ENCODE measurements around the gene KRT2. TPM values are rescaled to one million over a fixed set of nuclear protein-coding genes. Genes with fewer than 3 reads are reported as not detected.

Gene KRT2
- total RNA-seq, 1 experiment from 2014 or later = not detected

- CTCF ChIA-PET = no interaction called here
- no TSS peak for BruUV-seq (replicated peaks)
- intact Hi-C loops (cut with micrococcal nuclease; ENCODE audit: unreplicated experiment) = no loop called here
- H3K9me3 Mint-ChIP-seq (ENCODE audit: low read depth, unreplicated experiment) = no peaks in the 10 kb centered on the region
- DNase-seq = no peak
- peaks cover 82% of the 10 kb centered on the region for H3K27me3 Mint-ChIP-seq (ENCODE audit: unreplicated experiment)
- peaks cover 9% of the 10 kb centered on the region for H3K4me1 Mint-ChIP-seq (ENCODE audit: low read depth, unreplicated experiment)
- no peak for TF ChIP-seq CTCF (IDR thresholded peaks at IDR 0.05; ENCODE audit: unreplicated experiment)
- H3K27ac Mint-ChIP-seq (ENCODE audit: unreplicated experiment) = no peak overlapping the region
- H3K4me3 Mint-ChIP-seq (ENCODE audit: low read depth, unreplicated experiment) = no peak overlapping the region
- no peaks in the 10 kb centered on the region for H3K36me3 Mint-ChIP-seq (ENCODE audit: insufficient read depth, unreplicated experiment)
Observed at GRCh38 chr12:52655251-52655650, 3.2 kb upstream of the KRT2 start.

GRCh38 chr12:52650520-52651081 lies 1.4 kb downstream of the KRT2 start:
- Mint-ChIP-seq H3K4me3 (ENCODE audit: low read depth, unreplicated experiment) (no peak overlapping the region), H3K27me3 (ENCODE audit: unreplicated experiment) (peaks cover 82% of the 10 kb centered on the region), H3K9me3 (ENCODE audit: low read depth, unreplicated experiment) (no peaks in the 10 kb centered on the region), H3K36me3 (ENCODE audit: insufficient read depth, unreplicated experiment) (no peaks in the 10 kb centered on the region), H3K27ac (ENCODE audit: unreplicated experiment) (no peak overlapping the region), H3K4me1 (ENCODE audit: low read depth, unreplicated experiment) (peaks cover 4% of the 10 kb centered on the region)
- TF ChIP-seq CTCF (IDR thresholded peaks at IDR 0.05; ENCODE audit: unreplicated experiment) = no peak
- CTCF ChIA-PET = no interaction called here
- BruUV-seq (replicated peaks) = no TSS peak
- intact Hi-C loops (cut with micrococcal nuclease; ENCODE audit: unreplicated experiment) = no loop called here
- DNase-seq = no peak

GRCh38 chr12:52649066-52649465 lies 2.9 kb downstream of the KRT2 start:
- no peaks in the 10 kb centered on the region for H3K36me3 Mint-ChIP-seq (ENCODE audit: insufficient read depth, unreplicated experiment)
- TF ChIP-seq CTCF (IDR thresholded peaks at IDR 0.05; ENCODE audit: unreplicated experiment) = no peak
- no peaks in the 10 kb centered on the region for H3K9me3 Mint-ChIP-seq (ENCODE audit: low read depth, unreplicated experiment)
- no peak for DNase-seq
- CTCF ChIA-PET = no interaction called here
- peaks cover 82% of the 10 kb centered on the region for H3K27me3 Mint-ChIP-seq (ENCODE audit: unreplicated experiment)
- H3K4me1 Mint-ChIP-seq (ENCODE audit: low read depth, unreplicated experiment) = no peaks in the 10 kb centered on the region
- BruUV-seq (replicated peaks) = no TSS peak
- H3K4me3 Mint-ChIP-seq (ENCODE audit: low read depth, unreplicated experiment) = no peak overlapping the region
- no peak overlapping the region for H3K27ac Mint-ChIP-seq (ENCODE audit: unreplicated experiment)
- intact Hi-C loops (cut with micrococcal nuclease; ENCODE audit: unreplicated experiment) = no loop called here

- no TSS peak for BruUV-seq (replicated peaks)
- H3K36me3 Mint-ChIP-seq (ENCODE audit: insufficient read depth, unreplicated experiment) = no peaks in the 10 kb centered on the region
Observed at GRCh38 chr12:52648012-52648550, 3.9 kb downstream of the KRT2 start.

More at GRCh38 chr12:52648012-52648550, 3.9 kb downstream of the KRT2 start:
- H3K27me3 Mint-ChIP-seq (ENCODE audit: unreplicated experiment) = peaks cover 82% of the 10 kb centered on the region
- CTCF ChIA-PET = no interaction called here
- DNase-seq = no peak
- H3K27ac Mint-ChIP-seq (ENCODE audit: unreplicated experiment) = no peak overlapping the region
- intact Hi-C loops (cut with micrococcal nuclease; ENCODE audit: unreplicated experiment) = no loop called here
- H3K4me3 Mint-ChIP-seq (ENCODE audit: low read depth, unreplicated experiment) = no peak overlapping the region
- no peak for TF ChIP-seq CTCF (IDR thresholded peaks at IDR 0.05; ENCODE audit: unreplicated experiment)
- no peaks in the 10 kb centered on the region for H3K4me1 Mint-ChIP-seq (ENCODE audit: low read depth, unreplicated experiment)
- H3K9me3 Mint-ChIP-seq (ENCODE audit: low read depth, unreplicated experiment) = no peaks in the 10 kb centered on the region
